ENCODE results near the gene SNCA.

DNA sequence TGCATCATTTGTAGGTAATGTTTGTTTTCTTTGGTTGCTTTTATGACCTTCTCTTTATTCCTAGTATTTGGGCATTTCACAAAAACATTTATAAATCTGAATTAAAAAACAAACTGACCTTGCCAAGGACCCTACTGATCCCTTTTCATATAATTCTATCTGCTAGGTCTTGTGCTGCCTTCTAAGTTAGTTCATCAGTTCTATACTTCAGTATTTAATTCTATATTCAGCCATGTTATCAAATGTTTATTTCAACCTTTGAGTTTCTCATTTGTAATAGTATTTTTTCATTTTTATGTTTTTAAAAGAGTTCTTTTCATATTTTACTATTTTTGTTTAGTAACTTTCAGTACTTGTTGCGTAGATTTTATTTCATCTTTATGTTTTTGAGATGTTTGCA lies 155.3 kb downstream of the SNCA start:
- TF ChIP-seq, protein P1, sequence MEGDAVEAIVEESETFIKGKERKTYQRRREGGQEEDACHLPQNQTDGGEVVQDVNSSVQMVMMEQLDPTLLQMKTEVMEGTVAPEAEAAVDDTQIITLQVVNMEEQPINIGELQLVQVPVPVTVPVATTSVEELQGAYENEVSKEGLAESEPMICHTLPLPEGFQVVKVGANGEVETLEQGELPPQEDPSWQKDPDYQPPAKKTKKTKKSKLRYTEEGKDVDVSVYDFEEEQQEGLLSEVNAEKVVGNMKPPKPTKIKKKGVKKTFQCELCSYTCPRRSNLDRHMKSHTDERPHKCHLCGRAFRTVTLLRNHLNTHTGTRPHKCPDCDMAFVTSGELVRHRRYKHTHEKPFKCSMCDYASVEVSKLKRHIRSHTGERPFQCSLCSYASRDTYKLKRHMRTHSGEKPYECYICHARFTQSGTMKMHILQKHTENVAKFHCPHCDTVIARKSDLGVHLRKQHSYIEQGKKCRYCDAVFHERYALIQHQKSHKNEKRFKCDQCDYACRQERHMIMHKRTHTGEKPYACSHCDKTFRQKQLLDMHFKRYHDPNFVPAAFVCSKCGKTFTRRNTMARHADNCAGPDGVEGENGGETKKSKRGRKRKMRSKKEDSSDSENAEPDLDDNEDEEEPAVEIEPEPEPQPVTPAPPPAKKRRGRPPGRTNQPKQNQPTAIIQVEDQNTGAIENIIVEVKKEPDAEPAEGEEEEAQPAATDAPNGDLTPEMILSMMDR (IDR thresholded peaks at IDR 0.05) = no peak
- TF ChIP-seq POLR2A (IDR thresholded peaks at IDR 0.05) = no peak

Data from esophagus squamous epithelium (tissue), 4 donors.